Gastrocnemius medialis (tissue), 4 donors: ENCODE measurements around the gene MRE11.

Experiments
- POLR2A ChIP-seq, 2 donors: fragments of 450-650 bp; IDR thresholded peaks; one replicate each; pipeline ENCODE4 v1.6.1; 2017; ENCODE audit warnings: antibody characterized with exemption in 2 of 2, mild to moderate bottlenecking in 2 of 2, moderate library complexity in 2 of 2
- TF ChIP-seq, protein P1 (sequence below), 5 experiments: fragments of 450-650 bp in 3 of 5; fragments of 200-600 bp in 2 of 5; sonication (generic) in 2 of 5; IDR thresholded peaks in 4 of 5; conservative IDR thresholded peaks in 1 of 5; 1 replicate in 4 of 5; 2 replicates in 1 of 5; pipeline ENCODE4 v1.5.1; 2016 to 2019; ENCODE audit warnings: antibody characterized with exemption in 5 of 5, mild to moderate bottlenecking in 3 of 5, moderate library complexity in 3 of 5

DNA sequence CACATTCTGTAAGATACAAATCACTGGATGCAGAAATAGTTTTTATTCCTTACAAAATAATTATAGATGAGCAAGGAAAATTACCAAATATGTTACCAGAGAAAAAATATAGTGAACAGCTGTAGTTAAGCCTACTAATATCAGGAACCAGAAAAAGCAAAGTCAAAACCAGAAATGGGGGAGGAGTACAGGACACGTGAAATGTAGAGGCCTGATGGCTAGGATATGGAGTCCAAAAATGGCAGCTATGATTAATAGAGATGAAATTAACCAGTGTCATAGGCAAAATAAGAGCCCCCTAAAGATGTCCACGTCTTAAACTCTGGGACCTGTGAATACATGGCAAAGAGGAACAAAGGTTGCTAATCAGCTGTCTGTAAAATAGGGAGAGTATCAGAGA is 34.1 kb downstream of the MRE11 start:
- no peak for TF ChIP-seq POLR2A (IDR thresholded peaks at IDR 0.05)
- TF ChIP-seq, protein P1, sequence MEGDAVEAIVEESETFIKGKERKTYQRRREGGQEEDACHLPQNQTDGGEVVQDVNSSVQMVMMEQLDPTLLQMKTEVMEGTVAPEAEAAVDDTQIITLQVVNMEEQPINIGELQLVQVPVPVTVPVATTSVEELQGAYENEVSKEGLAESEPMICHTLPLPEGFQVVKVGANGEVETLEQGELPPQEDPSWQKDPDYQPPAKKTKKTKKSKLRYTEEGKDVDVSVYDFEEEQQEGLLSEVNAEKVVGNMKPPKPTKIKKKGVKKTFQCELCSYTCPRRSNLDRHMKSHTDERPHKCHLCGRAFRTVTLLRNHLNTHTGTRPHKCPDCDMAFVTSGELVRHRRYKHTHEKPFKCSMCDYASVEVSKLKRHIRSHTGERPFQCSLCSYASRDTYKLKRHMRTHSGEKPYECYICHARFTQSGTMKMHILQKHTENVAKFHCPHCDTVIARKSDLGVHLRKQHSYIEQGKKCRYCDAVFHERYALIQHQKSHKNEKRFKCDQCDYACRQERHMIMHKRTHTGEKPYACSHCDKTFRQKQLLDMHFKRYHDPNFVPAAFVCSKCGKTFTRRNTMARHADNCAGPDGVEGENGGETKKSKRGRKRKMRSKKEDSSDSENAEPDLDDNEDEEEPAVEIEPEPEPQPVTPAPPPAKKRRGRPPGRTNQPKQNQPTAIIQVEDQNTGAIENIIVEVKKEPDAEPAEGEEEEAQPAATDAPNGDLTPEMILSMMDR (IDR thresholded peaks at IDR 0.05 in 4 of 5, conservative IDR thresholded peaks at IDR 0.05 in 1 of 5), result no peak
